ENCODE data around the gene GAS6. TPM values are rescaled to one million over a fixed set of nuclear protein-coding genes. Genes with fewer than 3 reads are reported as not detected.

The GAS6 gene
- polyA plus RNA-seq, 1 experiment, result 374 TPM

DNA sequence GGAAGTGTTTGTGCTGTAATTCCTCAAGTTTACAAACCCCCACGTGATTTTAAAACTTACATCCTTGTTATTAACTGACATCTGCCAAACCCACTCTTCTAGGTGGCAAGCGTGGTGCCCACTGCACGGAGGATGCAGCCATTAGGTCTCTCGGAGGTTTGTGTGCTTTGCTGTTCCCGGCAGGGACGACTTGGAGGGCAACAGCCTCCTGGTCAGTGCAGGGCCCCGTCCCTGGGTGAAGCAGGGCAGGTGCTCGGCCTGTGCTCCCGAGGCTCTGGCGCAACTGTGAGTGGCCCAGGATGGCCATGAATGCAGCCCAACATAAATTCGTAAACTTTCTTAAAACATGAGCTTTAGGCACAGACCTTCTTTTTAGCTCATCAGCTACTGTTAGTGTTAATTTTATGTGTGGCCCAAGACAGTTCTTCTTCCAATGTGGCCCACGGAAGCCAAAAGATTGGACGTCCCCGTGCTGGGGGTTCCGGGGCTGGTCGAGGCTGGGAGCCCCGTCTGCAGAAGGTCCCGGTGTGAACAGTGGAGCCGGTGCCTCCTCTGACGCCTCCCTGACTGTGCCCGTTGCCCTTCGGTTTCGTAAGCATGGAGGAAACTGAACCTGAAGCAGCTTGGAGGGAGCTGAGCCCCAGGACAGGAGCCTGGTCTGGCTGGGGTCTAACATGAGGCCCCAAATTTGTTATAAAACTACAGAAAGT is 11.9 kb downstream of the GAS6 start:
- ChIA-PET POLR2A (no interaction called here), CTCF (no interaction called here)
- no peak overlapping the region for H3K4me3 ChIP-seq (ENCODE audit: low read depth, low read length)
- DNase-seq (ENCODE audit: low read depth), result no peak
- peaks cover 8% of the 10 kb centered on the region for H3K36me3 ChIP-seq (ENCODE audit: control insufficient read depth, insufficient read depth, low read length)
- TF ChIP-seq, protein P1, sequence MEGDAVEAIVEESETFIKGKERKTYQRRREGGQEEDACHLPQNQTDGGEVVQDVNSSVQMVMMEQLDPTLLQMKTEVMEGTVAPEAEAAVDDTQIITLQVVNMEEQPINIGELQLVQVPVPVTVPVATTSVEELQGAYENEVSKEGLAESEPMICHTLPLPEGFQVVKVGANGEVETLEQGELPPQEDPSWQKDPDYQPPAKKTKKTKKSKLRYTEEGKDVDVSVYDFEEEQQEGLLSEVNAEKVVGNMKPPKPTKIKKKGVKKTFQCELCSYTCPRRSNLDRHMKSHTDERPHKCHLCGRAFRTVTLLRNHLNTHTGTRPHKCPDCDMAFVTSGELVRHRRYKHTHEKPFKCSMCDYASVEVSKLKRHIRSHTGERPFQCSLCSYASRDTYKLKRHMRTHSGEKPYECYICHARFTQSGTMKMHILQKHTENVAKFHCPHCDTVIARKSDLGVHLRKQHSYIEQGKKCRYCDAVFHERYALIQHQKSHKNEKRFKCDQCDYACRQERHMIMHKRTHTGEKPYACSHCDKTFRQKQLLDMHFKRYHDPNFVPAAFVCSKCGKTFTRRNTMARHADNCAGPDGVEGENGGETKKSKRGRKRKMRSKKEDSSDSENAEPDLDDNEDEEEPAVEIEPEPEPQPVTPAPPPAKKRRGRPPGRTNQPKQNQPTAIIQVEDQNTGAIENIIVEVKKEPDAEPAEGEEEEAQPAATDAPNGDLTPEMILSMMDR (IDR thresholded peaks at IDR 0.05; ENCODE audit: insufficient read depth, low read depth, low read length), result no peak
- no peaks in the 10 kb centered on the region for H3K27me3 ChIP-seq (ENCODE audit: control insufficient read depth, insufficient read depth, low read length)

DNA sequence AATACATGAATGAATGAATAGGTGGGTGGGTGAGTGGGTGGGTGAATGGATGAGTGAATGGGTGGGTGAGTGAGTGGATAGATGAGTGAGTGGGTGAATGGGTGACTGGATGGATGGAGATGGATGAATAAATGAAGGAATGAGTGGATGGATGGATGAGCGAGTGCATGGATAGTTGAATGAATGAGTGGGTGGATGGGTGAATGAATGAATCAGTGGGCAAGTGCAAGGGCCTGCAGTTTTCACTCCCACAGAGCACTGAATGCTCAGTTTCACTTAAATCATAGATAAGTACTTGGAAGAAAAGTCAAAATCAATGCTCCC is 12.4 kb downstream of the GAS6 start:
- Histone ChIP-seq H3K36me3 (ENCODE audit: control insufficient read depth, insufficient read depth, low read length) (peaks cover 10% of the 10 kb centered on the region), H3K27me3 (ENCODE audit: control insufficient read depth, insufficient read depth, low read length) (no peaks in the 10 kb centered on the region), H3K4me3 (ENCODE audit: low read depth, low read length) (no peak overlapping the region)
- ChIA-PET CTCF (no interaction called here), POLR2A (no interaction called here)
- no peak for DNase-seq (ENCODE audit: low read depth)
- TF ChIP-seq, protein P1 (IDR thresholded peaks at IDR 0.05; ENCODE audit: insufficient read depth, low read depth, low read length), result no peak

DNA sequence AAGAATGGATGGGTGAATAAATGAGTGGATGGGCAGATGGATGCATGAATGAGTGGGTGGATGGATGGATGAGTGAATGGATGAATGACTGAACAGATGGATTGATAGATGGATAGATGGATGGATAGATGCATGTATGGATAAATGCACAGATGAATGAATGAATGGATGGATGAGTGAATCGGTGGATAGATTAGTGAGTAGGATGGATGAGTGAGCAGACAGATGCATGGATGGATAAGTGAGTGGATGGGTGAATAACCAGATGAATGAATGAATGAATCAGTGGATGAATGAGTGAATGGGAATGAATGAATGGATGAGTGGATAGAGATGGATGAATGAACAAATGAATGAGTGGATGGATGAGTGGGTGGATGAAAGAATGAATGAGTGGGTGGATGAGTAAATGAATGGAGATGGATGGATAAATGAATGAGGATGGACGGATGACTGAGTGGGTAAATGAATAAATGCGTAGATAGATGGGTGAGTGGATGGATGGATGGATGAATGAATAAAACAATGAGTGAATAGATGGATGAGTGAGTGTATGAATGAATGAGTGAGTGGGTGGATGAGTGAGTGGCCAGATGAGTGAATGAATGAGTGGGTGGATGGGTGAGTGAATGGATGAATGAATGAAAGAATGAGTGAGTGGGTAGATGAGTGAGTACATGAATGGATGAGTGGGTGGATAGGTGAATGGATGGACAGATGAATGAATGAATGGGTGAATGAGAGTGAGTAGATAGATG is 13.0 kb downstream of the GAS6 start:
- Histone ChIP-seq H3K27me3 (ENCODE audit: control insufficient read depth, insufficient read depth, low read length) (no peaks in the 10 kb centered on the region), H3K4me3 (ENCODE audit: low read depth, low read length) (no peak overlapping the region), H3K36me3 (ENCODE audit: control insufficient read depth, insufficient read depth, low read length) (peaks cover 13% of the 10 kb centered on the region)
- DNase-seq (ENCODE audit: low read depth), result no peak
- TF ChIP-seq, protein P1 (IDR thresholded peaks at IDR 0.05; ENCODE audit: insufficient read depth, low read depth, low read length), result no peak
- ChIA-PET POLR2A (no interaction called here), CTCF (interaction anchor here (1.2 kb wide), 1 partner anchor 97 kb away, joined by 6 read pairs; no protein-coding TSS in a partner anchor)

DNA sequence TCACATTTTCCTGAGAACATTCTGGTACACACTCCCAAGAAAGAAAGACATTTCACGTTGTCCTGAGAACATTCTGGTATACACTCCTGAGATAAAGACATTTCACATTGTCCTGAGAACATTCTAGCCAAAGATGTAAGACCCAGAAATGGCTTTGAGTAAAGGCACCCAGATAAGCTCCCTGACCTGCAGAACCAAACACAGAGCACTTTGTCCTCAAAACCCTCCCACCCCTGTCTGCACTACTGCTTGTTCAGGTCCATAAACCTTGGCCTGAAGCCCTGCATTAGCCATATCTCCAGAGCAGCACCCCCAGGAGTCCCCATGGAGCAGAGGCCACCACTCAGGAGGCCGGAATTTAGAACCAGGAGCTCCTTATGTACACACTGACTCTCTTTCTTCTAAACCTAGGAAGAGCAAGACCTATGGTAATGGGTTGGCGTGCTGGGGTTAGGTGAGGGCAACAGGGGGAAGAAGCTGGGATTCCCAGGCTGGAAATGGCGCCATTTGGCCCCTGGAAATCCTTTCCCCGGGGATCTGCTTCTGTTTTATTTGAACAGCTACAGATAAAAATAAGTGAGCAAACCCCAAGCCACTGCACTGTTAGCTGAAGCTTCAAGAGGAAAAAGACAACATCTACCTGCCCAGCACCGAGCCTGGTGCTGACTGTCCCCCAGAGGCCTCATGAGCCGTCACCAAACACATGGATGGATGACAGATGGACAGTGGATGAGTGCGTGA is 13.7 kb downstream of the GAS6 start:
- no peak for DNase-seq (ENCODE audit: low read depth)
- CTCF ChIA-PET, result interaction anchor here (1.0 to 1.2 kb wide), 3 partner anchors 10 to 98 kb away, joined by 3 to 6 read pairs (median 3); no protein-coding TSS in a partner anchor
- H3K27me3 ChIP-seq (ENCODE audit: control insufficient read depth, insufficient read depth, low read length), result no peaks in the 10 kb centered on the region
- POLR2A ChIA-PET, result no interaction called here
- H3K36me3 ChIP-seq (ENCODE audit: control insufficient read depth, insufficient read depth, low read length), result peaks cover 17% of the 10 kb centered on the region
- TF ChIP-seq, protein P1 (IDR thresholded peaks at IDR 0.05; ENCODE audit: insufficient read depth, low read depth, low read length), result no peak
- H3K4me3 ChIP-seq (ENCODE audit: low read depth, low read length), result no peak overlapping the region

DNA sequence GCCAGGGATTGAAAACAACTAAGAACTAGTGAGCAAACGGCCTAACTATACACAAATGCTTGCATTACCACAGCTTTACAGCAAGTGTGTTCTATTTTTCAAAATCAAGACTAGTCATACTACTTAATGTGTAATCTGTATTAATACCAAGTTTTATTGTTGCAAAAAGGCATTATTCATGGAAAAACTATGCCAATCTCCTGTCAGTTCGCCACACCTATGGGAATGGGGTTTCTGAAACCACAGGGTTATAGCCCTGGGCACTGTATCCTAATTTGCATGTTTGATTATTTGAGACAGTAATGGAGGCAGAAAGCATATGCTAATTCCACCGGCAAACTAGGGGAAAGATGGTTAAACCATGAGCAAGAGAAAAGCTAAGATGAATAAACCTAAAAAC is 14.3 kb downstream of the GAS6 start:
- Histone ChIP-seq H3K4me3 (ENCODE audit: low read depth, low read length) (no peak overlapping the region), H3K27me3 (ENCODE audit: control insufficient read depth, insufficient read depth, low read length) (no peaks in the 10 kb centered on the region), H3K36me3 (ENCODE audit: control insufficient read depth, insufficient read depth, low read length) (peaks cover 20% of the 10 kb centered on the region)
- ChIA-PET POLR2A (no interaction called here), CTCF (interaction anchor here (1.0 to 1.2 kb wide), 3 partner anchors 9 to 98 kb away, joined by 3 to 6 read pairs (median 3); no protein-coding TSS in a partner anchor)
- TF ChIP-seq, protein P1 (IDR thresholded peaks at IDR 0.05; ENCODE audit: insufficient read depth, low read depth, low read length), result no peak
- DNase-seq (ENCODE audit: low read depth), result no peak

Data from BJ (cell line).